Embryonic facial prominence (tissue), 1 donor: ENCODE measurements around the gene AHCYL2.
"Not testable (repeated sequence)": the region's sequence is repeated elsewhere in the genome, so short reads cannot be mapped to it uniquely, and the experiment has no call there.

Experiments used
- DNase-seq: peaks from one replicate; pipeline ENCODE4 v3.0.0-alpha.2; 2016; ENCODE audit errors: extremely low spot score

Gene AHCYL2

GRCh38 chr7:129423700-129424410, 199.0 kb downstream of the AHCYL2 start:
- no peak for DNase-seq

- no peak for DNase-seq
Measured at GRCh38 chr7:129426482-129426881, 201.7 kb downstream of the AHCYL2 start.

- DNase-seq, result no peak
Measured at GRCh38 chr7:129427526-129428045, 202.8 kb downstream of the AHCYL2 start.

GRCh38 chr7:129431911-129432643, 207.2 kb downstream of the AHCYL2 start:
- DNase-seq, result no peak

GRCh38 chr7:129433847-129434674, 209.2 kb downstream of the AHCYL2 start, which contains the start of gene STRIP2:
TSS of gene STRIP2 (plus strand) at chr7:129434432. CDS start at chr7:129434473, 41 bp downstream.
- DNase-seq, result no peak

- no peak for DNase-seq
Measured at GRCh38 chr7:129434675-129435318, 210.0 kb downstream of the AHCYL2 start.

- no peak for DNase-seq
Measured at GRCh38 chr7:129435414-129435829, 210.6 kb downstream of the AHCYL2 start.

GRCh38 chr7:129436335-129436923, 211.6 kb downstream of the AHCYL2 start:
- DNase-seq, result no peak

- DNase-seq, result no peak
Measured at GRCh38 chr7:129437190-129437589, 212.4 kb downstream of the AHCYL2 start.

GRCh38 chr7:129438281-129438838, 213.5 kb downstream of the AHCYL2 start:
- DNase-seq, result no peak

- DNase-seq, result no peak
Measured at GRCh38 chr7:129438839-129439651, 214.2 kb downstream of the AHCYL2 start.

- no peak for DNase-seq
Measured at GRCh38 chr7:129439963-129440625, 215.3 kb downstream of the AHCYL2 start.

- DNase-seq, result no peak
Measured at GRCh38 chr7:129443612-129444011, 218.8 kb downstream of the AHCYL2 start.

- not testable (repeated sequence) for DNase-seq
Measured at GRCh38 chr7:129444776-129445175, 219.9 kb downstream of the AHCYL2 start.

- DNase-seq, result not testable (repeated sequence)
Measured at GRCh38 chr7:129446925-129447324, 222.1 kb downstream of the AHCYL2 start.

- DNase-seq, result not testable (repeated sequence)
Measured at GRCh38 chr7:129447445-129447844, 222.6 kb downstream of the AHCYL2 start.

GRCh38 chr7:129448608-129449007, 223.8 kb downstream of the AHCYL2 start:
- DNase-seq, result not testable (repeated sequence)

GRCh38 chr7:129450295-129450694, 225.5 kb downstream of the AHCYL2 start:
- no peak for DNase-seq

- no peak for DNase-seq
Measured at GRCh38 chr7:129452589-129453231, 227.9 kb downstream of the AHCYL2 start.
